ENCODE results near the gene ESPNL.

Gene ESPNL

DNA sequence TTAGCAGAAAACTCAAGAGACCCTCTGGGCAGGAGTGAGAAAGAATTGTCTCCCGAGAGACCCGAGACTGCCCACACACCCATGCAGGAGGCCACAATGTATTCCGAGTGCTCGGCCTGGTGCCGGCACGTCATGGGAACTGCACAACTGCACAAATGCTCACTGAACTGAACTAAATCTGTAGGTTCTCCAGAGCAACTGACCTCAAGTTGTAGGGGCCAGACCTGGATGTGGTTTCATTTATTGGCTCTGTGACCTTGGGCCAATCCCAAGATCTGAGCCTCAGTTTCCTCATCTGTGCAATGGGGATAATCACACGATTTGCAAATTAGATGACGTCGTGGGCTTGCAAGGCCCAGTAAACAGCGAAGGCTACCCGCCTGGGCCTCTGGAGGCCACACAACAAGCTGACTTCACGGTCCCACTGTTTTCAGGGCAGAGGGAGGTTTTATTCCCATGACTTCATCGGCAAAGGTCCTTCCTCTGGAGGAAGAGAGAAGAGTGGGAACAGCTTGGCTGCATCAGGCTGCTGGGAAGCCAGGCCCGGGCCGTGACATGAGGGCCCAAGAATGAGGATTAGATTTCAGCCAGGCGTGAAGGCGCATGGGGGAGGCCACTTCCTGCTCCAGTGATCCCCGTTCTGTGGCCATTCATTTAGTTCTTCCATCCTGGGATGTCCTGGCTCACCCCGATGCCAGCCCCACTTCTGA is 55.1 kb downstream of the ESPNL start:
- Histone ChIP-seq H3K36me3 (ENCODE audit: control insufficient read depth, insufficient read depth, low read length) (no peaks in the 10 kb centered on the region; the same call in 1 of the 2 replicates), H3K4me1 (ENCODE audit: control insufficient read depth, insufficient read depth, low read length) (peaks cover 6% of the 10 kb centered on the region), H3K27ac (ENCODE audit: low read length) (no peak overlapping the region), H3K9me3 (ENCODE audit: control insufficient read depth, insufficient read depth, low read length) (no peaks in the 10 kb centered on the region), H3K27me3 (ENCODE audit: control insufficient read depth, insufficient read depth, low read length) (peaks cover 5% of the 10 kb centered on the region), H3K4me3 (ENCODE audit: low read length) (no peak overlapping the region)
- WGBS (ENCODE audit: insufficient coverage, insufficient read length), result no CpG with 5 or more reads among the region's 19 CpGs
- no peak for DNase-seq (ENCODE audit: low read depth, low spot score)

DNA sequence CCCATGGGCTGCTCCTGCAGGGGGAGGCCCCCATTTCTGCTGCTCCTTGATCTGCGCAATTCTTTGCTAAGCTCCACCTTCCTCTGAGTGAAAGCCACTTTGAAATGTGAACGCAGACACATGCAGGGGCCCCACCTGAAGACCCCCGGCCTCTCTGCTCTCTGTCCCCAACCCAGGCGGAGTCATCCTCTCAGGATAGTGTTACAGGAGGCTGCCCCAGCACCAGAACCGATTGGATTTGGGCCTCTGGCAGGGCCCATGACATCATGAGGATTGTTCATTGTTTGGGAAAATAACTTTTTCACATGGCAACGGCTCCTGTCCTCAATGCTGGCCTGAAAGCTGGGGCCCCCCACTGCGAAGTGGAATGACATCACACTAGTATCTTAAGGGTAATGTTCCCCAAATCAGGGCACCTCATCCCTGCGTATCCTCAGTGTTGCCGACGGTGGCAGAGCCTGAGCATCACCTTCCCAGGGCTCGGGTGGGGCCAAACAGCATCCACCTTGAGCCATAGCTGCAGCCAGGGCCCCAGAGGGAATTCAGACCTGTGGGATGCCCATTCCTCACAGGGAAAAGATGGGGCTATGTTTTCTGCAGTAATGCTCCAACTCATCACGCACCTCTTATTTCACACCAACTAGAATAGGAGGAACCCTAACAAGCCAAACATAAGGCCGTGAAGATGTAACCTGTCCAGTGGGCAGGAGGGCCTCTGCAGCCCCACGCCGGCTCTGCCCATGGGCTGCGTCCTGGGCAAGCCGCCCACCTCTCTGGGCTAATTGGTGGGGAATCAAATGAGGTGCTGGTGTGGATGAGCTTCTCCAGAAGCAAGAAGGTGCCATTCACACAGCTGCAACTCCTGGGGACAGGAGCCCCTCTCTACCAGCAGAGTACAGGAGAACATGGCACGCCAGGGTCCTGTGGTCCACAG is 55.9 kb downstream of the ESPNL start:
- Histone ChIP-seq H3K27me3 (ENCODE audit: control insufficient read depth, insufficient read depth, low read length) (peaks cover 5% of the 10 kb centered on the region), H3K36me3 (ENCODE audit: control insufficient read depth, insufficient read depth, low read length) (no peaks in the 10 kb centered on the region; the same call in 1 of the 2 replicates), H3K4me1 (ENCODE audit: control insufficient read depth, insufficient read depth, low read length) (peaks cover 6% of the 10 kb centered on the region), H3K9me3 (ENCODE audit: control insufficient read depth, insufficient read depth, low read length) (no peaks in the 10 kb centered on the region), H3K4me3 (ENCODE audit: low read length) (no peak overlapping the region), H3K27ac (ENCODE audit: low read length) (no peak overlapping the region)
- no peak for DNase-seq (ENCODE audit: low read depth, low spot score)
- WGBS (ENCODE audit: insufficient coverage, insufficient read length), result no CpG with 5 or more reads among the region's 18 CpGs

DNA sequence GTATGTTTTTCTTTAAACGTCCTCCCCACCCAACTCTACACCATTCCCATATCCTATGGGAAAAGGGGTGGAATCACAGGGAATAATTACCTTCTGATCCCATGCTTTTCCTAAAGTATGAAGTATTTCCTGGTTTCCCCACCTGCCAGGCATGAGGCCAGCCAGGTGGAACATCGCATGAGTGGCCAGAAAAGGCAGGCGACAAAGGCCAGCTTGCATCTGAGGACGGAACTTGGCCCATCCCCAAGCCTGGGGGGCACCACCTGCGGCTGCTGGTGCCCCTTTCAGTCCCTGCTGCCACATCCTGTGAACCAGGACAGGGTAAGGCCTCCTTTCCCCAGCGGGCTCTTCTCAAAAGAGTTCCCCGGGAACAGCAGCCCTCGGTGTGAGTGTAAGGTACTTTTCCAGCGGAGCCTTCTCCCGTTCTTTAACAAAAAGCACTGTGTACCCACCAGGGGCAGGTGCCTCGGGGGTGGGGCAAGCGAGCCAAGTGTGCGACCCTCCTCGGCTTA is 57.4 kb downstream of the ESPNL start:
- Histone ChIP-seq H3K36me3 (ENCODE audit: control insufficient read depth, insufficient read depth, low read length) (no peaks in the 10 kb centered on the region; the same call in 1 of the 2 replicates), H3K27me3 (ENCODE audit: control insufficient read depth, insufficient read depth, low read length) (peaks cover 5% of the 10 kb centered on the region), H3K27ac (ENCODE audit: low read length) (no peak overlapping the region), H3K4me1 (ENCODE audit: control insufficient read depth, insufficient read depth, low read length) (peaks cover 2% of the 10 kb centered on the region; the same call in 1 of the 2 replicates), H3K4me3 (ENCODE audit: low read length) (no peak overlapping the region; the same call in 1 of the 2 replicates), H3K9me3 (ENCODE audit: control insufficient read depth, insufficient read depth, low read length) (no peaks in the 10 kb centered on the region)
- no CpG with 5 or more reads among the region's 14 CpGs for WGBS (ENCODE audit: insufficient coverage, insufficient read length)
- DNase-seq (ENCODE audit: low read depth, low spot score), result no peak

DNA sequence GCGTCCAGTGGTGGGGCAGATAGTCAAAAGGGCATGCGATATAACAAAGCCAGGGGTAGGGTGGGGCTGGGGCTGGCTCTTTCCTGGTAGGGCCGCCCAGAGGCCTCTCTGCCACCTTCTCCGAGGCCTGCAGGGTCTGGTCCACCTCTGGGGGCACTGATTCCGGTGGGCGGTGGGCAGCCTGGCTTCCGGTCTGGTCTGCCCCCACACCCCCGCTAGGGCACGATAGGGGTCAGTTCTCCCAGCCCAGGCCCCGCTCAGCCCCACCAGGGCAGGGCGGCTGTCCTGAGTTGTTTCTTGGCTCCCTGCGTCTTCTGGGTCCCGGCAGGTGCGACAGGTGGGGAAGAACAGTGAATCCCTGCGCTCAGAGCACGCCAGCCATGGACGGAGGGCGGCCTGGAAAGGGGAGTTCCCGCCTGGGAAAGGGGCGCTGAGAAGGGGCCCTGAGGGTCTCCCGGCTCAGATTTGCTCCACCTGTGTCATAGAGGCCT is 57.9 kb downstream of the ESPNL start:
- no peak overlapping the region for H3K27ac ChIP-seq (ENCODE audit: low read length)
- peaks cover 3% of the 10 kb centered on the region; the same call in 1 of the 2 replicates for H3K4me1 ChIP-seq (ENCODE audit: control insufficient read depth, insufficient read depth, low read length)
- H3K9me3 ChIP-seq (ENCODE audit: control insufficient read depth, insufficient read depth, low read length), result no peaks in the 10 kb centered on the region
- H3K36me3 ChIP-seq (ENCODE audit: control insufficient read depth, insufficient read depth, low read length), result no peaks in the 10 kb centered on the region; the same call in 1 of the 2 replicates
- H3K27me3 ChIP-seq (ENCODE audit: control insufficient read depth, insufficient read depth, low read length), result peaks cover 9% of the 10 kb centered on the region
- WGBS (ENCODE audit: insufficient coverage, insufficient read length), result no CpG with 5 or more reads among the region's 21 CpGs
- peak overlapping the region; percentile 82; the same call in 1 of the 2 replicates for H3K4me3 ChIP-seq (ENCODE audit: low read length)
- DNase-seq (ENCODE audit: low read depth, low spot score), result no peak

DNA sequence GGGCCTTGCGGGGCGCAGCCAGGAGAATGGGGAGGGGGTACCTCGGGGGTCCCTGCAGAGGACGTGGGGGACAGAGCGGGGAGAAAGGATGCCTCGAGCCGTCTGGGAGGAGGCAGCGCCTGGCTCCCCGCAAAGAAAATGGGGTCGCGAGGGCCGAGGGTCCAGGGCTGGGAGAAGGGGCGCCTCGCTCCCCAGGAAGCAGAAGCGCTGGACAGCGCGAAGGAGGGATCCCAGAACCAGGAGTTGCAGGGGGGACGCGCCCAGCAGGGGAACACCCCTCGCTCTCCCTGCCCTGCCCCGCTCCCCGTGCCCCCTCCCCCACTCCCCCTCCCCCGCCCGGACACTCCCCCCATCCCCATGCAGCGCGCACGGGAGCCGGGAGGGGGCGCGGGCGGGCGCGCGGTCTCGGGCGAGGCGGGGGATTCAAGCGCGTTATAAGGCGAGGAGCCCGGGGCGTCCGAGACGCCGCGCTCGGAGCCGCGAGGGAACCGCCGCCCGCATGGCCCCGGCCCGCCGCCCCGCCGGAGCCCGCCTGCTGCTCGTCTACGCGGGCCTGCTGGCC is 58.5 kb downstream of the ESPNL start, which contains the start of gene ERFE:
Gene ERFE (plus strand): TSS at position 462 of the 562 bp plus-strand sequence. CDS start 38 bp downstream, at position 500.
- no peak for DNase-seq (ENCODE audit: low read depth, low spot score)
- H3K27me3 ChIP-seq (ENCODE audit: control insufficient read depth, insufficient read depth, low read length), result peaks cover 14% of the 10 kb centered on the region
- no CpG with 5 or more reads among the region's 61 CpGs for WGBS (ENCODE audit: insufficient coverage, insufficient read length)
- peaks cover 4% of the 10 kb centered on the region; the same call in 1 of the 2 replicates for H3K4me1 ChIP-seq (ENCODE audit: control insufficient read depth, insufficient read depth, low read length)
- H3K4me3 ChIP-seq (ENCODE audit: low read length), result peak within 1 kb of the TSS; percentile 82; the same call in 1 of the 2 replicates
- no peaks in the 10 kb centered on the region for H3K9me3 ChIP-seq (ENCODE audit: control insufficient read depth, insufficient read depth, low read length)
- no peak within 1 kb of the TSS for H3K27ac ChIP-seq (ENCODE audit: low read length)
- H3K36me3 ChIP-seq (ENCODE audit: control insufficient read depth, insufficient read depth, low read length), result no peaks in the 10 kb centered on the region; the same call in 1 of the 2 replicates

DNA sequence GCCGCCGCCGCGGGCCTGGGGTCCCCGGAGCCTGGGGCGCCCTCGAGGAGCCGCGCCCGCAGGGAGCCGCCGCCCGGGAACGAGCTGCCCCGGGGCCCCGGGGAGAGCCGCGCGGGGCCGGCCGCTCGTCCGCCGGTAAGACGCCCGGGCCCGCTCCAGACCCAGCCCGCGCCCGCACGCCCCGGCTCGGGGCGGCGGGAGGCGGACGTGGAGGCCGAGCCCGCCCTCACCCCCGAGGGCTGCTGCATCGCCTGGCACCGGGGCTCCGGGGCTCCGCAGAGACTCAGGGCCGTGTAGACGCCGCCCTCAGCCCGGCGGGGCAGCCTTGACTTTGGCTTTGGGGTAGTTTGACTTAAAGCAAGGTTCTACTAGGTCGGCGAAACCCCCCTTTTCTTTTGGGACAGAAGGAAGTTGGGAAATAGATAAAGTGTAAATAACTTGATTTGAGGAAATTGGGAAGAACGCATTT is 59.0 kb downstream of the ESPNL start:
- no peaks in the 10 kb centered on the region; the same call in 1 of the 2 replicates for H3K36me3 ChIP-seq (ENCODE audit: control insufficient read depth, insufficient read depth, low read length)
- H3K4me3 ChIP-seq (ENCODE audit: low read length), result peak overlapping the region; percentile 31; the same call in 1 of the 2 replicates
- peaks cover 16% of the 10 kb centered on the region for H3K27me3 ChIP-seq (ENCODE audit: control insufficient read depth, insufficient read depth, low read length)
- no peak overlapping the region for H3K27ac ChIP-seq (ENCODE audit: low read length)
- WGBS (ENCODE audit: insufficient coverage, insufficient read length), result no CpG with 5 or more reads among the region's 52 CpGs
- no peak for DNase-seq (ENCODE audit: low read depth, low spot score)
- peaks cover 4% of the 10 kb centered on the region; the same call in 1 of the 2 replicates for H3K4me1 ChIP-seq (ENCODE audit: control insufficient read depth, insufficient read depth, low read length)
- no peaks in the 10 kb centered on the region for H3K9me3 ChIP-seq (ENCODE audit: control insufficient read depth, insufficient read depth, low read length)

DNA sequence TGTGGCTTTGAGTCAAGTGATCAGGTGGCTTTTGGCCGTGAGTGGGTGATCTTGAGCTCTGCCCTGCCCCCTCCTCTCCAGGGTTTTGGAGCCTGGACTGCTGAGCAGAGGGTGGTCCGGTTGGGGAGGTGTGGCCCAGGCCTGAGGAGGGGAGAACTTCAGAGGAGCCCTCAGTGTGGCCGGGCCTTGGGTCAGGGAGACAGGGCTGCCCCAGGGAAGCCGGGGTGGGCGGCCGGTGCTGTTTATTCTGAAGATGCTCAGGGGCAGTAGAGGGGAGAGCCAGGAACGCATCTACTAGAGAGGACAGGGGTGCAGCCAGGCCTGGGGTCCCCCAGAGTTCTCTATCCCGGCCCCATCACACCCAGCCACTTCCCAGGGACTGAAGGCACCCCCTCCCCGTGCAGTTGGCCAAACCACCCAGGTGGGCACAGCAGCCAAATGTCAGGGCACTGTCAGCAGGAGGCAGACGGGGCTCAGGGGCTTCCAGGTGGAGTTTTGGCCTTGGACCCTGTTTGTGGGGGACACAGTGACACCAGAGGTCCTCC is 59.6 kb downstream of the ESPNL start:
- WGBS (ENCODE audit: insufficient coverage, insufficient read length), result no CpG with 5 or more reads among the region's 10 CpGs
- Histone ChIP-seq H3K27ac (ENCODE audit: low read length) (no peak overlapping the region), H3K4me1 (ENCODE audit: control insufficient read depth, insufficient read depth, low read length) (peaks cover 4% of the 10 kb centered on the region; the same call in 1 of the 2 replicates), H3K36me3 (ENCODE audit: control insufficient read depth, insufficient read depth, low read length) (no peaks in the 10 kb centered on the region; the same call in 1 of the 2 replicates), H3K9me3 (ENCODE audit: control insufficient read depth, insufficient read depth, low read length) (no peaks in the 10 kb centered on the region), H3K4me3 (ENCODE audit: low read length) (no peak overlapping the region), H3K27me3 (ENCODE audit: control insufficient read depth, insufficient read depth, low read length) (peaks cover 18% of the 10 kb centered on the region)
- no peak for DNase-seq (ENCODE audit: low read depth, low spot score)

DNA sequence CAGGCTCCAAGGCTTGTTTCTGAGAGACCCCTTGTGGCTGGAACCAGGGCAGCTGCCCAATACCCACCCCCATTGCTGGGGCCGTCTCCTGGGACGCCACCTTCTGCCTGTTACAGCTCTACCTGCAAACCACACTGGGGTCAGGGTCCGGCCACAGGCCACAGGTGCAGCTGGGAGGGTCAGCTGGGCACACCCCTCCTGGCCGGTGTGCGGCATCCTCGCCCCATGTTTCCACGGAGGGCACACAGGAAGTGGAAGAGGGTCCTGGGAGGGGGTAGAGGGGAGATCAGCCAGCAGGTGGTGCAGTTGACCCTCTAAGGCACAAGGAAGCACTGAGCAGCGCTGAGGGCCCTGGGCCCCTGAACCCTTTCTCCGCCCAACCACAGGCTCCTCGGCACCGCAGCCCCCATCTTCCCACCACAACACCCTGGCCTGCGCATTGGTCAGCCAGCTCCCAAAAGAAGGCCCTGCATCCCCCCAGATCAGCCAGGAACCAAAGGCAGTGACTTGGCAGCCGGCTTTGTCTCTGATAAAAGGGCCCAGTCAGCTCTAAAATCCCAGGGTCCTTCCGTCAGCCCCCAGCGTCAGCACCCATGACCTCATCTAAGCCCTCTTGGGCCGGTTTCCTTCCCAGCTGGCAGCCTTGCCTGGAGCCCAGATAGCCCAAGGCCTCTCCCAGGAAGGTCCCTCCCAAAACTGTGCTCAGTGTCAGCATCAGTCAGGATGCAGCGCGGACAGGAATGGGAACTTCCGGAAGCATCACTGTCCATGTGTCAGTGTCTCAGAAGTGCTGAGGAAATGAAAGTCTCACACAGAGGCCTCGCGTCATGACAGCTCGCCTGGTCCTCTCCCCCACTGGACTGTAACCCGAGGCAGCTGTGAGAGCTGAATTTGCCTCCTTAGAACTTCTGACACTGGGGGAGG is 60.3 kb downstream of the ESPNL start:
- Histone ChIP-seq H3K36me3 (ENCODE audit: control insufficient read depth, insufficient read depth, low read length) (no peaks in the 10 kb centered on the region; the same call in 1 of the 2 replicates), H3K4me3 (ENCODE audit: low read length) (no peak overlapping the region), H3K9me3 (ENCODE audit: control insufficient read depth, insufficient read depth, low read length) (no peaks in the 10 kb centered on the region), H3K27me3 (ENCODE audit: control insufficient read depth, insufficient read depth, low read length) (peaks cover 18% of the 10 kb centered on the region), H3K27ac (ENCODE audit: low read length) (no peak overlapping the region), H3K4me1 (ENCODE audit: control insufficient read depth, insufficient read depth, low read length) (peaks cover 4% of the 10 kb centered on the region; the same call in 1 of the 2 replicates)
- no peak for DNase-seq (ENCODE audit: low read depth, low spot score)
- no CpG with 5 or more reads among the region's 23 CpGs for WGBS (ENCODE audit: insufficient coverage, insufficient read length)
